Right forelimb (tissue), 1 donor: ENCODE measurements around the gene MTG1.
"Not testable (repeated sequence)": the region's sequence is repeated elsewhere in the genome, so short reads cannot be mapped to it uniquely, and the experiment has no call there.

ENCODE experiments used
- DNase-seq: peaks from one replicate; pipeline ENCODE4 v3.0.0-alpha.2; 2018

Gene MTG1

DNA sequence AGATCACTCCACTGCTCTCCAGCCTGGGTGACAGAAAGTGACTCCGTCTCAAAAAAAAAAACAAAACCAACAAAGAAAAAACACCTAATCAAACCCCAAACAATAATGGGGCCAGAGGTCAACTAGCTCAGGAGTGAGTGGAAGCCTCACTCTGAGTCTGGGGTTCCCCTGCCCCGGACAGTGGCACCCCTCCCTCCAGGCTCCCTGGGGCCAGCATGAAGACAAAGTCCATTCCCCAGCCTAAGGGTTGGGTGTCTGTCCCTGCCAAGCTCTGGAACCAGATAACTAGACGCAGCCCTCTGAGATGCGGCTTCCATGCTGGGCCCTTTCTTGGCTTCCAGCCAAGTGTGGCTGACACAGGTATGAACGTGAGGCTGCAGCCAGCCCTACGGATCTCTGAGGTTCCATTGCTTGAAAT is 34.4 kb upstream of the MTG1 start:
- no peak for DNase-seq

DNA sequence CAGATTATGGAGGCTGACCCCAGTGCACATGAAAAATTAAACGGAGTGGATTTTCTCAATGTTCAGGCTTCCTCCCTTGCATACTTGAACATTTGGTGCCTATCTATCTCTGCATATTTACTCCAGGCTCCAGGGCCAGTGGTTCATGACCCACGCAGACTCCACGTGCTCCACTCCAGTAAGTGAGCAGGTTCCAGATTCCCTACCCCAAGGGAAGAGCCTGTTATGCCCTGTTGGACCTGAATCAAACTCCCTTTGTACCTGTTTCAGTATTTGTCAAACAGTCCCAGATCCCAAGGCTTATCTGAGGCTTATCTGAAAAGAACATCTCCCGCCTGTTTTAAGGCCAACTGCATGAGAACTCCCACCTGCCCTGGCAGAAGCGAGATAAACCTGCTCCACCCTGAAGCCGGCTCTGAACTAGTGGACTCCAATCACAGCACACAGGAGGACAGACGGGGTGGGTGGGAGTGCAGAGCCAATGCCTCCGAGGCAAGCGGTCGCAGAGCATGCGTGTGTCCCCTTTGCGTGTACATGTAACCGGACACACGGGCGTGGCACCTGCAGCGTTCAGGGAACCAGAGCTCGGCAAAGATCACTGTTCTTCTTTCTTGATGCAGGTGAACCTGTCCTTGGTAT is 33.9 kb upstream of the MTG1 start:
- DNase-seq: no peak

GRCh38 chr10:133361227-133361626 is 32.7 kb upstream of the MTG1 start:
- DNase-seq: no peak

GRCh38 chr10:133361773-133362441 is 32.0 kb upstream of the MTG1 start:
- DNase-seq: no peak

DNA sequence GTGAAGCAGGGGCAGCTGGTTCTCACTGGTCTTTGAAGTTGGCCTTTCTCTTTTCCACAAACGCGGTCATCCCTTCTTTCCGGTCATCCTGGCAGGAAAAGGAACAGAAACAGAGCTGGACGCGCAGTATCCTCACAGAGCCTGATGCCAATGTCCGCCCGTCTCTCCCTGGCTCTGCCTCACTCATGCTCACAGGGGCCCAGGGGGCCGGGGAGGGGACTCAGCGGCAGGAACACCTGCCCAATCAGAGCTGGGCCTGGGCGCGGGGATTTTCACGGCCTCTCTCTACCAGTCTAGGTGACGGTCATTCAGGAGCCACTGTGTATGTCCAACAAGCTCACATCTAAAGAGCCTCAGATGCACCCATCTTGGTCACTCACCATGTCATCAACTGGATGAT is 31.1 kb upstream of the MTG1 start:
- no peak for DNase-seq

DNA sequence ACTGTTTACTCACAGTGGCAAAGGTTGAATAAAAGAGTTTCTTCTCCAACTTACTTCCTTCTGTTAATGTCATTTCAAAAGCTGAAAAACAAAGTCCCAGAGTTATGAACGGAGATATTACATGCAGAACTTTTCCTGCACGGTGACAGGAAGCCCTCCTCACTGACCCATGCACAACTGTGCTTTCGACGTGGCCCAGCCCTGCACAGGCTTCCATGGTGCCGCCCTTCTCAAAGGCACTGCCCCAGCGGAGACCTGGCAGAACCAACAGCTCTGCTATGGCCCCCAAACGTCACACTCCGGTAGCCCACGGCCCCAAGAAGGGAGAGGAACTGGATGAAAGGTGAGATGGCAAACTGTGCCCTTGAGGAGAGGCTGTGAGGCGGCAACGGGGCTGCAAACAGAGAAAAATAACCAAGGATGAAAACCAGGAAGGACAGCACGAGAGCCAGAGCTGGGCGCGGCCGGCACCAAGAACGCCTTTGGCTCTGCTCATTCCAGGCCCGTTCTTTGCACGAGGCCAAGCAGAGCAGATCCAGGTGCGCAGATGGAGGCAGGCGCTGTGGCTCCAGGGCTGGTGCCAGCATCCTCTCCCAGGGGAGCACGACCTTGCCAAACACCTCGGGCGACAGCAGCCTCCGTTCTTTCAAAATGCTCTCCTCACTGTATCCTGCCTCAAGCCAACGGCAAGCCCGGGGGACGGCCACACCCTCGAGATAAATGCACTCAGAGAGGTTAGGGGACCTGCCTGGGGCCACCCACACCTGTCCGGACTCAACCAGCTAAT is 29.1 kb upstream of the MTG1 start:
- DNase-seq: no peak

DNA sequence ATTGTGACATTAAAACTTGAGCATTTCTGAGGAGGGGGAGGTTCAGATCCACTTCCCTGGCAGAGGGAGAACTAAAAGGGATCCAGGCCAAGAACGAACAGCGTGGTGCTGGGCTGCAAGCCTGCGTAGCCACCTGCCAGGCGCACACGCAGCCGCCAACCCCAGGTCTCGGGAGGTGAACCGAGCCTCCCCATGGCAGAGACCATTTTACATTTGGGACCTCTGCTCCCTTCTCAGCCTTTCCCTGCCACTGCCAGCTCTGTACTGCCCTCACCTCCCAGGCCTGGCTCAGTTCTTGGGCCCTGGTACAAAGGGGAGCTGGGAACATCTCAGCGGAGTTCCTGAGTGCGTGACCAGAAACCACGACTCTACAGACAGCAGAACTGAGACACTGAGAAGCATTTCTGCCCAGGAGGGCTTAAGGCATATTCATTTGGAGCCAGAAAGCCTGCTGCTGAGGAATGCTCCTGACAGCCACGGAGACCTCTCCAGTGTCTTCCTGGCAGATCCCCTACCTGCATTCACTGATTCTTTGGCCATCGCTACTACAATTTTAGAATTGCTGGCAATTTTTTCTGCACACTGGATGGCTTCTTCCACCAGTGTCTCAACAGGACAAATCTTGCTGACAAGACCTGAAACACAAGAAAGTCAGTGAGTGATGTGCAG is 28.4 kb upstream of the MTG1 start:
- no peak for DNase-seq

DNA sequence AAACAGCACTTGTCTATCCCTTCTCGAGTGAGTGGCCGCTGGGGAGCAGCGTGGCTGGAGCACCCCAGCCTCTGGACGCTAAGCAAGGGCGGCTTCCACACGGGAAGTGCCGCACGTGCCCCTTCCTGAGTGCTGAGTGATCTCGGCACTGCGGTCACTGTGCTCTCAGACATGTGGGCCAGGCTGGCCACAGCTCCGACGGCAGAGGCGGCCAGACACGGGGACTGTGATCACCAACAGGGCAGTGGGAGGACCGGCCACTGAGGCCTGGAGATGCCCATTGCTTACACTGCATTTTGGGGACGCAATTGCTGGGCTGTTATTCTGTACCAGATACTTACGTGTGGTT is 27.9 kb upstream of the MTG1 start:
- no peak for DNase-seq

DNA sequence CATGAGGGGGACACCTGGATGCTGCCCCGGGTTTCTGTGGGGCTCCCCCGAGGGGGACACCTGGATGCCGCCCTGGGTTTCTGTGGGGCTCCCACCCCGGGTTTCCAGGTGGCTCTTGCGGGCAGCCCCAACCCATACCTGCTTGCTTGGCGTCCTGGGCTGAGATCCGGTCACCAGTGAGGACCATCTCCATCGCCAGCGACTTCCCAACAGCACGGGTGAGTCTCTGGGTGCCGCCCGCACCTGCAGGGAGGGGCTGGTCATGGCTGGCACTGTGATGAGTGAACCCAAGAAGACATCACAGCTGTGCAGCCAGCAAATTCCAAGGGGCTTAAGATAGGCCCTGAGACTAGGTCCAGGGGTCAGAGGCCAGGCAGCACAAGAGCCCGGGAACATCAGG is 27.2 kb upstream of the MTG1 start:
- no peak for DNase-seq

DNA sequence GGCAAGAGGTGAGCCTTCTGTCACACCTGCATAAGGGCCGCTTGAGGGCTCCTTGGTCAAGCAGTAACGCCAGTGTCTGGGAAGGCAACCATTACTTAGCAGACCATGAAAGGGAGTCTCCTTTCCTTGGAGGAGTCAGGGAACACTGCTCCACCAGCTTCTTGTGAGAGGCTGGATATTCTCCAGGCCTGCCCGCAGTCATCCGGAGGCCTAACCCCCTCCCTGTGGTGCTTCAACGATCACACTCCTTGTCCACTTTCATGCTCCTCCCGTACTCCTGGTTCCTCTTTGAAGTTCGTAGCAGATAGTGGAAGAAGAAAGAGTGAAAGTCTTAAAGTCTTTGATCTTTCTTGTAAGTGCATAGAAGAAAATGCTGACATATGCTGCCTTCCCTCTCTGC is 26.5 kb upstream of the MTG1 start:
- DNase-seq: not testable (repeated sequence)

DNA sequence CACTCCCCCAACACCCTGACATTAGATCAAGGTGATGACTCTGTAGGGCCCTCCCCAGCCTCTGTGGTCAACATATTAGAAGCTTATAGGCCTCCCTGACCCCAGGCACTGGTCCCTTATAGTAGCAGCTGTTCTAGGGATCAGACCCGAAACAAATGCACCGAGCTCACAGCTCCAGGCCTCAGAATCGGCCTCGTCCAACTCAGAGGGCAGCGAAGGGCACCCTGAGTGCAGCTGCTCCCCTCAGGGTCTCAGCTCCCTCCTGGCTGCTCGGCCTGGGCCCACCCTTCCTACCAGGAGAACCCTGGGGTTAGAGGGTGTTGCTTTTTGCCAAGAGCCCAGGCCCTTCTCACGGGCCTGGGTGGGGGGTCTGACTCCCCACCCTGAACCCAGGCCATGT is 25.8 kb upstream of the MTG1 start:
- DNase-seq: no peak

DNA sequence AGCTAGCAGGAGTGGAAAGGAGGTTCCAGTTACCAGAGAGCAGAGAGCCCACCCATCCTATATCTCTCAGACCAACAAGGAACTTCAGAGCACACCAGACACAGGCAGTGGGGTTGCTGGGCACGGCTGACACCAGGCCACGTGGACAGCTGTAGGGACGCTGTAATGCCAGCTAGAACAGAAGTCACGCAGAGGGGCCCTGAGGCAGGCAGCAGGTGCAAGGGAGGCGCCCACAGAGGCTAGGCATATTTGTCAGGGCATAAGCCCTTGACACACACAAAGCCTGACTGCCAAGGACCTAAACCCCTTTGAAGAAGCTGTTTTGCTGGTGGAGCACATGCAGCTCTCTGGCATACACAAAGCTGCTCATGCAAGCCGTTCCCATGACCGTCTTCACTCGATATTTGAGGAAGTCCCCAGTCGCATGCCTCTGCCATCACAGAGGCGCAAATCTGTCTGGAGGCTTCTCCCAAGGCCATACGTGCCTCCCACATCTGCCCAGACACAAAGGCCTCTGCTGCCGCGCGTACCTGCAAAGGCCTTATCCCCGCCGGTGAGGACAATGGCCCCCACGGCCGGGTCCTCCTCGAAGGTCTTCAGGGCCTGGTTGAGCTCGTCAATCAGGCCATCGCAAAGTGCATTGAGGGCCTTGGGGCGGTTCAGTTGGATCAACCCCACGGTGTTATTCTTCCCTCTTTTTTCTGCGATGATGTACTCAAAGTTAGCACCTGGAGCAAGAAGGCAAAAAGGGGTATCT is 23.7 kb upstream of the MTG1 start:
- no peak for DNase-seq

GRCh38 chr10:133372507-133372906 is 21.4 kb upstream of the MTG1 start:
- no peak for DNase-seq

DNA sequence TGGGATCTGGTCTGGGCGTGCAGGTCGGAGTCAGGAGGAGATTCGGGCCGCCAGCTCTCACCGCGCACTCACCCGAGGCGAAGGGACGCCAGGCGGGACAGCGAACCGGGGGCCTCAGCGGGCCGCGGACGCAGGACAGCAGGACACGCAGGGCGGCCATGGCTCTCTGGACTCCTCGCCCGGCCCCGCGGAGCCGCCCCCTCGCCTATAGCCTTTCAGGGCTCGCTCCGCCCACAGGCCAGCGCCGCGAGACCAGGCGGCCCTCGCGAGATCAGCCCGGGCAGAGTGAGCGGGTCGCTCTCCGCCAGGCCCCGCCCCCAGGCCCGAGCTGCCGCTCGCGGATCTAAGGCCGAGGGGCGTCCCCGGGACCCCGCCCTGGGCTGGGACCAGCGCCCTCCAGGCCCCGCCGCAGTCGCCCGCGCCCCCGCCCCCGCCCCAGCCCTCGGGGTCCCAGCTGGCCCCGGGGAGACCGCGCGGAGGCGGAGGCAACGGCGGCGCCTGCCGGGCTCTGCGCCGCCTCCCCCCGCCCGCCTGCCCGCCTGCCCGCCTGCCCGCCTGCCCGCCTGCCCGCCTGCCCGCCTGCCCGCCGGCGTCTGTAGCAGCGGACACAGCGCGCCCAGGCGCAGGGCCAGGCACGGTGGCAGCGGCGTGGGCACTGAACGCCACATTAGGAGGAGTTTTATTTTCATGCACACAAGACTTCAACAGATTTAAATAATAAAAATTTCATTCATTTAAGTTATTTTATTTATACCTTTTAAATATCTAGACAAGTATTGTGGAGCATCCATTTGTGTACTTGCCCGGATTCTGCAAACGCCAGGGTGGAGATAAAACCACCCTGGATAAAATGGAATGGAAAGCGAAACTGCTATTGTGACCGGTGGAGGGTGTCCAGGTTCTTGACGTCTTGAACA is 20.5 kb upstream of the MTG1 start, which contains the start of gene ECHS1:
ECHS1 (minus strand) TSS at position 181 of the 917 bp plus-strand sequence; CDS start at position 160, 21 bp downstream.
- peak; percentile 97 for DNase-seq

DNA sequence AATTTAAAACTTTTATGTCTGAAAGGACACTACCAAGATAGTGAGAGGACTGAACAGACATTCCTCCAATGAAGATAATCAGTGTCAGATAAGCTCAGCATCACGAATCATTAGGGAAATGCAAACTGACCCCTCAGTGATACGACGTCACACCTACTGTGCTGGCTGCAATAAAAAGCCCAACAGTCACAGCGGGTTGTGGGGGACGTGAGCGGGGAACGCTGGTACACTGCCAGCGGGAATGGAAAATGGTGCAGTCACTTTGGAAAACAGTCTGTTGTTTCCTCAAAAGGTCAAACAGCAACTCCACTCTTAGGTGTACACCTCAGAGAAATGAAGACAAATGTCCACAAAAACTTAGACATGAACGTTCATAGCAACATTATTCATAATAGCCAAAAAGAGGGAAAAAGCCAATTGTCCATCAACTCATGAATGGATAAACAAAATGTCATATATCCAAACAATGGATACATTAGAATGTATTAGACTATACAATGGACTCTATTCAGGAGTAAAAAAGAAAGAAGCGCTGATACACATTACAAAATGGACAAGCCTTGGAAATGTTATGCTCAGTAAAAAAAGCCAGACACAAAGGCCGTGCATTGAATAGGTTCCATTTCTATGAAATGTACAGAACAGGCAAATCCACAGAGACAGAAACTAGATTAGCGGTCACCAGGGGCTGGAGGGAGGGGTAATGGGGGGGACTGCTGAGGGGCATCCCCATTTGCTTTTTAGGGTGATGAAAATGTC is 18.4 kb upstream of the MTG1 start:
- DNase-seq: no peak

- not testable (repeated sequence) for DNase-seq
These were observed 17.8 kb upstream of the MTG1 start for GRCh38 chr10:133376183-133376582.

DNA sequence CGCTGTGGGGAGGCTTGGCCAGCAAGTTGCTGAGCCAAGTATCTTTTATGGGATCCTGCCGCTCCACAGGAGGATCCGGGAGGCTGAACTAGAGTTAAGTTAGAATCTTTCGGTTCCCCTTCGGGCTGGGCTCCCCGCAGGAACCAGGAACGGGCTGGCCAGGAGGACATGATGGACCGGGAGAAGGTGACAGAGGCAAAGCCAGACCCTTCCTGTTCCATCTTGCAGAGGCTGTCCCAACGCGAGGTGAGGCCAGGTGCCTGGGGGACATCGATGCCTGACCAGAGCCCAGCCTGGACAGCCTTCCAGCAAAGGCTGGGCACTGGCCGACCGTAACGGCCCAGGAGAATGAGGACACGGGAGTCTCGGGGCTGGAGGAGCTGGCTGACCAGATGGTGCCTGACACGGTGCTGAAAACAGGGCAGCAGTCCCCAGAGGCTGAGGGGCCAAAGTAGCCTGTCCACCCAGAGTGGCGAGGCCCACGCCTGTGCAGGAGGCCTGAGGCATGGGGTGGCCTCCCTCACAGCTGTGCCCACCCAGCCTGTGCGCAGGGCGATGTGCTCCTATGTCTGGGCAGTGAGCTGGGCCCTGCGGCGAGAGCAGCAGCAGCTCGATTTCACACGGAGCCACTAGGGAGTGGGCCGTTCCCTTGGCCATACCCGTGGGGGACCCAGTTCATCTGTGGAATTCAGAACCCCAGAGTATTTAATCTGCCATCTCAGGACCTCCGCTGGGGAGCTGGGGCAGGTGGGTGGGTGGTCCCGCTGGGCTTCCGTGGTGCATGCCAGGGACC is 16.7 kb upstream of the MTG1 start:
- DNase-seq: no peak

DNA sequence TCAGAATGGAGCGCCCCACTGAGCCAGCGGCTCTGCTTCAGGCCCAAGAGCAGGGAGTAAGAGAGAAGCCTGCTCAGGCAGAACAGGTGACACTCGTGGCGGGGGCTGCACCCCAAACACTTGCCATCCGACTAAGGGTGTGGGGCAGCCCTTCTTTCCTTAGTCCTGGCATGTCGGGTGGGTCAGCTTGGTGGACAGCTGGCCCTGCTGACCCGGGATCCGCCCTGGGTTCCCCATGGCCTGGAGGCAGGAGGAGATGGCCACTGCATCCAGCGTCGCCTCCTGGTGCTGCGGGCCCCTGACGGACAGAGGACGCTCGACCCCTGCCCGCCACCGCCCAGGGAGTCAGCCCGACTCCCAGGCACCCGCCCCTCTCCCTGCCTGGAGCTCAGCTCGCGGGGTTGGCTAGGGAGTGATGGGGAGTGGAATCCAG is 16.1 kb upstream of the MTG1 start:
- DNase-seq: no peak

DNA sequence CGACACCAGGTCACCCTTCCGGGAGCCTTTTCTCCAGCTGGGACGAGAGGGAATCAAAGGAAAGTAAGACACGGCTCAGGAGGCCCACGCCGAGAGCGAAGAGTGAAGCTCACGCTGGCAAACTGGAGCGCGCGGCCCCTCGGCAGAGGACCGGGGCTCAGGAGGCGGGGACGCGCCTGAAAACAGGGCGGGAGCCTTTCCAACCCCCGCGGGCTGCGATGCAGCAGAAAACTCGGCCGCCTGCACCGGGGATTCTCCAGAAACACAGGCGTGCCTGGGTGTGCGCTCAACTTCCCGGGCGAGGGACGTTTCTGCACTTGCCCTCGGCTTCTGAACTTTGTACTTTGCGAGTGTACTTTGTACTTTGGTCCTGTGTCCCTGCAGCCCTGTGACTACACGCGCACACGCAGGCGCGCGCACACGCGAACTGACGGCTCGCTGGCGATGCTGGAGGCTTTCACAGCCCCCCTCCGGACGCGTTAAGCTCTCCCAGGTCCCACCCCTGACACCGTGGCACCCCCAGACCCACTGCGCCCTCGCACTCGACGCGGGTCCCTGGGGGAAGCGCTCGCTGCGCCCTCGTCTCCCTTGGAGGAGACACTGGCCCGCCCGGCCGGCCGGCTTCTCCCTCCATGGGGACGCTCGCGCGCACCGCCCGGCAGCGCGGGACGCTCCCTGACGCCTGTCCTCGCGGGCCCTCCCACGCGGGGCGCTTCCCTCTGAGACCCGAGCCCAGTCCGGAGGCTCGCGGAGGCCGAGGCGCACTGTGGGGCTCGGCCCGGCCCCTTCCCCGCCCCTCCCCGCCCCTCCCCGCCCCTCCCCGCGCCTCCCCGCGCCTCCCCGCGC is 15.5 kb upstream of the MTG1 start:
- DNase-seq: peak; percentile 79
